ENCODE data around the gene HCST.

Gene HCST

GRCh38 chr19:35879770-35880317 is 22.5 kb upstream of the HCST start:
- TF ChIP-seq, protein P1, sequence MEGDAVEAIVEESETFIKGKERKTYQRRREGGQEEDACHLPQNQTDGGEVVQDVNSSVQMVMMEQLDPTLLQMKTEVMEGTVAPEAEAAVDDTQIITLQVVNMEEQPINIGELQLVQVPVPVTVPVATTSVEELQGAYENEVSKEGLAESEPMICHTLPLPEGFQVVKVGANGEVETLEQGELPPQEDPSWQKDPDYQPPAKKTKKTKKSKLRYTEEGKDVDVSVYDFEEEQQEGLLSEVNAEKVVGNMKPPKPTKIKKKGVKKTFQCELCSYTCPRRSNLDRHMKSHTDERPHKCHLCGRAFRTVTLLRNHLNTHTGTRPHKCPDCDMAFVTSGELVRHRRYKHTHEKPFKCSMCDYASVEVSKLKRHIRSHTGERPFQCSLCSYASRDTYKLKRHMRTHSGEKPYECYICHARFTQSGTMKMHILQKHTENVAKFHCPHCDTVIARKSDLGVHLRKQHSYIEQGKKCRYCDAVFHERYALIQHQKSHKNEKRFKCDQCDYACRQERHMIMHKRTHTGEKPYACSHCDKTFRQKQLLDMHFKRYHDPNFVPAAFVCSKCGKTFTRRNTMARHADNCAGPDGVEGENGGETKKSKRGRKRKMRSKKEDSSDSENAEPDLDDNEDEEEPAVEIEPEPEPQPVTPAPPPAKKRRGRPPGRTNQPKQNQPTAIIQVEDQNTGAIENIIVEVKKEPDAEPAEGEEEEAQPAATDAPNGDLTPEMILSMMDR (conservative IDR thresholded peaks at IDR 0.05; ENCODE audit: control insufficient read depth, insufficient read depth, low read depth, low read length), result no peak
- H3K4me3 ChIP-seq (ENCODE audit: control insufficient read depth, low read depth, low read length), result no peak overlapping the region
- peak; percentile 89 for DNase-seq (ENCODE audit: low read depth)

DNA sequence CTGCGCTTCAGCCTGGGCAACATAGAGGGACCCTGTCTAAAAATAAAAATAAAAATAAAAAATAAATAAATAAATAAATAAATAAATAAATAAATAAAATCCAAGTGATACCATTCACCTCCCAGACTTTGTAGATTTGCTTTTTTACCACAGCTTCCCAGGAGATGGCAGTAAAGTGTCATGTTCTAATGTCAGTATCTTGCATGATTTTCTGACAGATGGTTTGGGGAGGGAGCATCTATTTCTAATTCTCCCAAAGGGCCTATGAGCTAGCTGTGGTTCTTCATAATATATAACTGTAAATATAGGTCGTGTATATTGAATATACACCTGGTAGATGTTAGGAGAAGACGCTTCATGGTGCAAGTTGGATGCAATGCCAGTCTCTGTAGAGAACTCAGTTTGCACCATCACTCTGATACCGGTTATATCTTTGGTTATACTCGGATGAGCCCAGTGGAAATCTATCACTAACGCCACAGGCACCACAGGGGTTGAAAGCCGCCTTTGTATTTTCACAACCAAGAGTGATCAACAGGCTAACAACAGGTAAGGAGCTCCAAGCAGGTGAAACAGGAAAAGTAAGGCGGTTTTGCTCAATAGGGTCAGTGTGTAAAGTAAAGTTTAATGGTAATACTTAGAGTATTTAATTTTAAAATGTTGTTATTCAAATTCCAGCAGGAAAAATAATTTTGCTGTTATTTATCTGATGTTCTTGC is 20.1 kb upstream of the HCST start:
- no peak overlapping the region for H3K4me3 ChIP-seq (ENCODE audit: control insufficient read depth, low read depth, low read length)
- DNase-seq (ENCODE audit: low read depth), result peak; percentile 84
- TF ChIP-seq, protein P1 (conservative IDR thresholded peaks at IDR 0.05; ENCODE audit: control insufficient read depth, insufficient read depth, low read depth, low read length), result peak; percentile 54

DNA sequence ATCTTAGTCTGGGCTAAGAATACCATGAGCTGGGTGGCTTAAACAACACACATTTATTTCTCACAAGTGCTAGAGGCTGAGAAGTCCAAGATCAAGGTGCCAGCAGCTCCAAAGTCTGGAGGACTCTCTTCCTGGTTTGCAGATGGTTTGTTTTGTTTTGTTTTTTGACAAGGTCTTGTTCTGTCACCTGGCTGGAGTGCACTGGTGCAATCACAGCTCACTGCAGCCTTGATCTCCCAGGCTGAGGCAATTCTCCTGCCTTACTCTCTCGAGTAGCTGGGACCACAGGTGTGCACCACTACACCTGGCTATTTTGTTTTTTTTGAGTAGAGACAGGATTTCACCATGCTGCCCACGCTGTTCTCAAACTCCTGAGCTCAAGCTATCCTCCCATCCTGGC is 18.4 kb upstream of the HCST start:
- no peak for DNase-seq (ENCODE audit: low read depth)
- TF ChIP-seq, protein P1 (conservative IDR thresholded peaks at IDR 0.05; ENCODE audit: control insufficient read depth, insufficient read depth, low read depth, low read length), result no peak
- no peak overlapping the region for H3K4me3 ChIP-seq (ENCODE audit: control insufficient read depth, low read depth, low read length)

DNA sequence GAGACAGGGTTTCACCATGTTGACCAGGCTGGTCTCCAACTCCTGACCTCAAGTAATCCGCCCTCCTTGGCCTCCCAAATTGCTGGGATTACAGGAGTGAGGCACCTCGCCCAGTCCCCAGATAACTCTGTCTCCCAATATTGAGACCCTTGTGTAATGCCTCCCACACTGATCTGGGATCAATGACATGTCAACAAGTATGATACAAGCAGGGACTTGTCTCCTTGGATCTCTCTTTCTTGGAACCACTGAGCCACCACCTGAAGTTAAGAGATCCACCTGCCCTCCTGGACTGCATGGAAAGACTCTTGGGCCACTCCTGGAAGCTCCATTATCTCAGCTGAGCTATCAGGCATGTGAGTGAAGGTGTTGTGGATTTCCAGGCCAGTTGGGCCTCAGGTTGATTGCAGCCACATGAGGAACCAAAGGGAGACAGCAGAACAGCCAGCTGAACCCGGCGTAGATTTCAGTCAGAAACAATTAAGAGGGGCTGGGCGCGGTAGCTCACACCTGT is 17.0 kb upstream of the HCST start:
- no peak for DNase-seq (ENCODE audit: low read depth)
- TF ChIP-seq, protein P1 (conservative IDR thresholded peaks at IDR 0.05; ENCODE audit: control insufficient read depth, insufficient read depth, low read depth, low read length), result no peak
- H3K4me3 ChIP-seq (ENCODE audit: control insufficient read depth, low read depth, low read length), result no peak overlapping the region

DNA sequence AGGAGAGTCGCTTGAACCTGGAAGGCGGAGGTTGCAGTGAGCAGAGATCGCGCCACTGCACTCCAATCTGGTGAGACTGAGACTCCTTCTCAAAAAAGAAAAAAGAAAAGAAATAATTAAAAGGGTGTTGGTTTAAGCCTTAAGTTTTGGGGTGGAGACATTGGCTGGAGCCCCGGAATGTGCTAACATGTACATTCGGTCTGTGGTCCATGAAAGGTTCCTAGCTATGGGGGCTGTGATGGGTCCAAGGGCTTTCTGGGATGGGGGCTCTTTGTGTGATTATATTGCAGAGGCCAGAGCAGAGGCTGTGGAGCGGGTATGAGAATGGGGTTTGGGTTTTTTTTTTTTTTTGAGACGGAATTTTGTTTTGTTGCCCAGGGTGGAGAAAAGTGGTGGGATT is 16.4 kb upstream of the HCST start:
- H3K4me3 ChIP-seq (ENCODE audit: control insufficient read depth, low read depth, low read length), result no peak overlapping the region
- TF ChIP-seq, protein P1 (conservative IDR thresholded peaks at IDR 0.05; ENCODE audit: control insufficient read depth, insufficient read depth, low read depth, low read length), result no peak
- DNase-seq (ENCODE audit: low read depth), result no peak

DNA sequence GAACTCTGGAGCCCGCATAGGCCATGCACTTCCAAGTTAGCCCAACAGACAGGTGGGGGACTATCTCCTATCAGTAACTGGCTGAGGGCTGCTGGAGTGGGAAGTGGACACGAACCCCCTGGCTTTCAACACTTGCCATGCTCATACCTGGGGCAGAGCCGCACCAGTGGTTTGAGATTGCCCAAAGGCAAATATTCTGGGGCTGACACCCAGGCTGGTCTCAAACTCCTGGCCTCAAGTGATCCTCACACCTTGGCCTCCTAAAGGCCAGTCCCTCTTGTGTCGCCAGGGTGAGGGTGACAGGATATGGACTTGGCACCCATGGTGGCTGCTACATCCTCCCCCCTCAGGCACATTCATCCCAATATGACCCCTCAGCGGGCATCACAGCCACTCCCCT is 15.1 kb upstream of the HCST start:
- no peak overlapping the region for H3K4me3 ChIP-seq (ENCODE audit: control insufficient read depth, low read depth, low read length)
- TF ChIP-seq, protein P1 (conservative IDR thresholded peaks at IDR 0.05; ENCODE audit: control insufficient read depth, insufficient read depth, low read depth, low read length), result no peak
- no peak for DNase-seq (ENCODE audit: low read depth)

Measured in fibroblast of mammary gland (primary cell).